ENCODE measurements around the gene DYNC1H1. TPM values are rescaled to one million over a fixed set of nuclear protein-coding genes. Genes with fewer than 3 reads are reported as not detected.

Gene DYNC1H1
- total and polyA plus RNA-seq, 10 donors = 65.9 to 446 (median 351) TPM

- intact Hi-C loops (cut with DNase I; ENCODE audit: low total_unique reads) = no loop called here
- WGBS, 5 donors = 65 to 85% (median 80%) methylated on average over 23 of the region's 23 CpGs
- no peaks in the 10 kb centered on the region for H3K4me1 ChIP-seq
- no peaks in the 10 kb centered on the region for H3K9me3 ChIP-seq
- no peaks in the 10 kb centered on the region for H3K27me3 ChIP-seq (replicated peaks in 1 of 7)
- peak; percentile 82 for DNase-seq
- H3K27ac ChIP-seq = no peak overlapping the region
- TF ChIP-seq POLR2A (IDR thresholded peaks at IDR 0.05) (no peak), CTCF (IDR thresholded peaks at IDR 0.05 in 8 of 11, conservative IDR thresholded peaks at IDR 0.05 in 3 of 11) (peak in 9 of 11 experiments; percentile 16 to 57 (median 40)), POLR2AphosphoS5 (IDR thresholded peaks at IDR 0.05) (peak in 2 of 3 donors; percentile 26 to 72)
- peaks cover 11 to 100% (median 99%) of the 10 kb centered on the region in 6 donors for H3K36me3 ChIP-seq
- H3K4me3 ChIP-seq = no peak overlapping the region
These were observed 82.2 kb downstream of the DYNC1H1 start for GRCh38 chr14:102046337-102047278.

GRCh38 chr14:102047808-102048540, 83.6 kb downstream of the DYNC1H1 start:
- H3K9me3 ChIP-seq = no peaks in the 10 kb centered on the region
- DNase-seq = no peak
- 92 to 96% (median 94%) methylated on average over 32 to 33 of the region's 33 CpGs for WGBS, 5 donors
- H3K4me1 ChIP-seq = no peaks in the 10 kb centered on the region
- intact Hi-C loops (cut with DNase I; ENCODE audit: low total_unique reads) = no loop called here
- no peak overlapping the region for H3K4me3 ChIP-seq
- peaks cover 5 to 100% (median 98%) of the 10 kb centered on the region in 6 donors for H3K36me3 ChIP-seq
- TF ChIP-seq POLR2A (IDR thresholded peaks at IDR 0.05) (no peak), POLR2AphosphoS5 (IDR thresholded peaks at IDR 0.05) (peak in 2 of 3 donors; percentile 11 to 53), CTCF (IDR thresholded peaks at IDR 0.05 in 8 of 11, conservative IDR thresholded peaks at IDR 0.05 in 3 of 11) (no peak)
- H3K27me3 ChIP-seq (replicated peaks in 1 of 7) = no peaks in the 10 kb centered on the region
- no peak overlapping the region for H3K27ac ChIP-seq

- peak; percentile 60 for DNase-seq
- Histone ChIP-seq H3K9me3 (no peaks in the 10 kb centered on the region), H3K27ac (no peak overlapping the region), H3K4me3 (no peak overlapping the region), H3K36me3 (peaks cover 5 to 99% (median 88%) of the 10 kb centered on the region in 6 donors), H3K4me1 (no peaks in the 10 kb centered on the region), H3K27me3 (replicated peaks in 1 of 7) (no peaks in the 10 kb centered on the region)
- intact Hi-C loops (cut with DNase I; ENCODE audit: low total_unique reads) = no loop called here
- TF ChIP-seq POLR2A (IDR thresholded peaks at IDR 0.05) (no peak), POLR2AphosphoS5 (IDR thresholded peaks at IDR 0.05) (peak in 1 of 3 donors; percentile 24), CTCF (IDR thresholded peaks at IDR 0.05 in 8 of 11, conservative IDR thresholded peaks at IDR 0.05 in 3 of 11) (no peak)
- WGBS, 5 donors = 88 to 94% (median 91%) methylated on average over 20 to 25 of the region's 25 CpGs
These were observed 85.1 kb downstream of the DYNC1H1 start for GRCh38 chr14:102049258-102050025.

Measured in spleen (tissue), 11 donors.